GM21576 (cell line): ENCODE data around the gene DDX1.

ENCODE experiments used
- ATAC-seq: cut with Tn5 transposase; IDR thresholded peaks from one replicate; pipeline ENCODE4 v1.9.1; 2021; ENCODE audit warnings: mild to moderate bottlenecking, moderate library complexity; ENCODE audit not compliant: unreplicated experiment

DDX1 gene

GRCh38 chr2:15626967-15627366 is 35.3 kb downstream of the DDX1 start:
- no peak for ATAC-seq

DNA sequence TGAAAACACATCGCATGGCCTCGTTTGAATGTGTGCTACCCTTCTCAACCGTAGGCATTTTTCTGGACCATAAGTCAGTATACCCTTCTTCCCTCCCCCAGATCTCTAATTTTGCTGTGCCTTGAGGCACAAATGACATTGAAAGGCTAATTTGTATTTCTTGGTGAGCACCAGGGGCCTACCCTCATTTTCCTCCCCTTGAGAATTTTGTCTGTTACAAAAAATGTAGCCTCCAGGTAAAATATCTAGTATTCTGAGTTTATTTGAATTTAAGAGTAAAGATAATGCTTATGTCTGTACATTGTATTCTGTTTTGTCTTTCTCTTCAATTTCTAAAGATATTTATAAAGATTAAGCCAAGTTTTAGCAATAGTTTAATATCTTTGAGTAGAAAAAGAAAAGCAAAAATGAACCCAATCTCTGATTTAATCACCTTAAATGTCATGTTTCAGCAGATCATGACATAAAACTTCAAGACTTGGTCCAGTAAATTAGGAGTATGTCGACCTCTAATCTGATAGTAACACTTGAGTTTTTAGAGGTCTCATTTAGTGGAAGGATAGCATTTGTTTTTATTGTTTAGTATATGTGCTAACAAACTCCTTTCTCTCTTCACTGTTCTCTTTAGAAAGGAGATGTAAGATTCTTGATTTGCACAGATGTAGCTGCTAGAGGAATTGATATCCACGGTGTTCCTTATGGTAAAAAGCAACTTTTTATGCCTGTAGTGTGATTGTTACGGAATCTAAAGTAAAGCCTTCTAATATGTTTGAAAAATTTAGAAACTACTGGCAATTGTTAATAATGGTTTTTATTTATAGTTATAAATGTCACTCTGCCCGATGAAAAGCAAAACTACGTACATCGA is 36.4 kb downstream of the DDX1 start:
- no peak for ATAC-seq

DNA sequence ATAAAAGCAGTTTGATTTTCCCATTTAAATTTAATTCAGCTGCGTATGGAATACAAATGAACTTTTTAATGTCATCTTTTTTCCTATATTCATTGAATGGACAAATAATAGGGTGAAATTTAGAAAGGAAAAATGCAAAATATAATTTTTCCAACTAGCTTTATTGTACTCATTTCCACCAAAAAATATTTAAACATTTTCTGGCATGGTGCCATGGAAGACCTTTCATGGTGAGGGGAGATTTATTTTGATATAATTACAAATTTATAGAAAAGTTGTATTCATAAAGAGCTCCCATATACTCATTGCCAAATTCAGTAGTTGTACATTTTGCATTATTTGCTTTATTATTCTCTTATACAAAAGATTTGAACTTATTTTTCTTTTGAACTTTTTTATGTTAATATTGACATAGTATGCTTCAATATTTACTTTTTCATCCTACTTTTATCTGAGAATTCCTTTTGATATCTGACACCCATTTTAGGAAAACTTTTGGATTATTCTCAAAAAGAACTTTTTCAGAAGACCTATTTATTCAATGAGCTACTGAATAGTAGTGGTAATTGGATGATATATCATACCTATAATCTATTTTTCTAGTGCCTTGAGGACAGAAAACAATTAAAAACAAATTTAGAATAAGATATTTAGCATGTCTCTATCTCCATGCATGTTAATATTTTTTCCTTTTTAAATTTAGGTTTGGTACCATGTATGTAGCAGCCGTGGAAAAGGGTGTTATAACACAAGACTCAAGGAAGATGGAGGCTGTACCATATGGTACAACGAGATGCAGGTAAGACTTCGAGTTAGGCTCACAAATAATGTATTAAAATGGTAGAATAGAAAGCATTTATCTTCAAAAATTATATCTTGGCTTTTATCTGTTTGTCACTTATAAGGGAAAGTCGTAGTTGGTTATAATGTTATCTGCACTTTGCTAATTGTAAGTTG is 37.5 kb downstream of the DDX1 start:
- no peak for ATAC-seq

- ATAC-seq: no peak
These were observed 38.7 kb downstream of the DDX1 start for GRCh38 chr2:15630121-15630977.

DNA sequence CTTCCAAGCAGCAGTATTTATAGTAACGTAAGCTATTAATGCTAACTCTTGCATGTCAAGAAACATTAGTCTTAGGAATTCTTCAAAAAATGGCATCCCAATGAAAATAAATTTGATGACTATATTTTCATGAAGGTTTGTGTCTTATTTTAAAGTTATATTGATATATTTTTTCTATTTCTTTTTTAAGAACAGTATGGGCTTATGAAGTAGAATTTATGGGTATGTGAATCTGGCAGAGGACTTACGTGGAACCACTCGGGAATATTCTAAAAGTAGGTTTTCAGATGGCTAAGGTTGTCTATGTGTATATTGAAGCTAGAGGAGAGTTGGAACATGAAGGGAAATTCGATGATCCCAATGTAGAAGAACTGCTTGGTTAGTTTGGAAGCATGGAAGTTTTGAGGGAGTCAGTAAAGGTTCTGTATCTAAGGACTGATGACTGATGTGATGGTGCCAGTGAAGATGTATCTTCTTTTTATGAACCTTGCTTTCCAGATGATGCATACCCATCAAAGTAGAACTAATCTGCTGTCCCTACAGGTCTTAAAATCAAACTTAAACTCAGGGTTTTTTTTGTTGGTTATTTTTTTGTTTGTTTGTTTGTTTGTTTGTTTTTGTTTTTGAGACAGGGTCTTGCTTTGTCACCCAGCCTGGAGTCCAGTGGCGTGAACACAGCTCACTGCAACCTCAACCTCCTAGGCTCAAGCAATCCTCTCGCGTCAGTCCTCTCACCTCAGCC is 39.5 kb downstream of the DDX1 start:
- no peak for ATAC-seq

DNA sequence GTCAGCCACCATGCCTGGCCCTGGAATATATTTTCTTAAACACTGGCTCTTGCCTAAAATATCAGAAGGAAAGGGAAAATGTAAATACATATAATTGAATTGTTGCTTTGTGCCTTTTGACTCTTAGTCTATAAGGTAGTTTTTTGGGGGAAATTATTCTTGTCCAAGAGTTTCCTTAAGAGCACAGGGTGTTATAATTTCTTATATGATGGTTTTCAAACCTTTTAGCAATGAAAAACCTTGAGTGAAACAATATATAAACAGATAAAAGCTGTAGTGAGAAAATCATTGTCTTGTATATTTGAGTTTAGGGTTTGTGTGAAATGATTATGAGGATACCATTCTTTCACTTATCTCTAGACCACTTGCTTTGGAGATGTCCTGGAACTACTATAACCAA is 40.2 kb downstream of the DDX1 start:
- ATAC-seq: no peak

GRCh38 chr2:15633043-15633970 is 41.6 kb downstream of the DDX1 start:
- no peak for ATAC-seq

DNA sequence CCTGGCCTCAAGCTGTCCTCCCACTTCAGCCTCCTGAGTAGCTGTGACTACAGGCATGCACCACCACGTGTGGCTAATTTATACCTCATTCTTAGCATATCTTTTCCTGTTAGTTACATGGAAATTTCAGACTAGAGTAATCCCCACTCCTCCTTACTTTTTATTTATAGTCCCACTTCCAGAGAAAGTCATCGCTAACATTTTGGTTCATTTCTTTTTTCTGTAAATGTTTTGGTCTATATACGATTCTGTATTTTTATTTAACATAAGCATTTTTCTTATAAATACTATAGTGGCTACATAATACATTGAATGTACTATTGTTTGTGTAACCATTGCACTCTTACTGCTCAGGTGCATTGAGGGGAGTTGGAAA is 42.3 kb downstream of the DDX1 start:
- no peak for ATAC-seq

DNA sequence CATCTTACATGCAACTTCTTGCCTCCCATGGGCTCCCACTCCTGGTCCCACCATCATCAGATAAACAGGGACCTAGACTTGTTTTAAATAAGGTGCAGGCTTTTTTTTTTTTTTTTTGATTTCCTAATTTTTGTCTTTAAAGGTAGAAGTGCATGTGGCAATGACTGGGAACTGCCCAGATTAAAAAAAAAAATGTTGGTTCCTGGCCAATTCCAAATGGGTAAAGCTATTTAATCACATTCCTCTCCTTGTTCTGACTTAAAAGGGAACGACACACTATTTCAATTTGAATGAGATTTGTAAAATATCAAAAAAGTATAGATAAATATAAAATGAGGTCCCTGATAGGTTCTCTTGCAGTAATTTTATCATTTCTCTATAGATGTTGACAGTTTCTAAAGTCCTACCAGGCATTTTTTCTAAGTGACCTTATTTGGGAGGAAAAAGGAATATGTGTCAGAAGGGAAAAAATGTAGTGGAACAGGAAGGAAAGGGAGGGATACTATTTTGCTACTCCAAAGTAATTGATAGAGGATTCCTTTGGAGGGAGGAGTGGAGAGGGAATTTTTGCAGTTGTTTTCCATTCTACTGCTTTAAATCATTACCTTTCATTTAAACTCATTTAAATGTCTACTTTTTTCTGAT is 43.3 kb downstream of the DDX1 start:
- ATAC-seq: no peak

DNA sequence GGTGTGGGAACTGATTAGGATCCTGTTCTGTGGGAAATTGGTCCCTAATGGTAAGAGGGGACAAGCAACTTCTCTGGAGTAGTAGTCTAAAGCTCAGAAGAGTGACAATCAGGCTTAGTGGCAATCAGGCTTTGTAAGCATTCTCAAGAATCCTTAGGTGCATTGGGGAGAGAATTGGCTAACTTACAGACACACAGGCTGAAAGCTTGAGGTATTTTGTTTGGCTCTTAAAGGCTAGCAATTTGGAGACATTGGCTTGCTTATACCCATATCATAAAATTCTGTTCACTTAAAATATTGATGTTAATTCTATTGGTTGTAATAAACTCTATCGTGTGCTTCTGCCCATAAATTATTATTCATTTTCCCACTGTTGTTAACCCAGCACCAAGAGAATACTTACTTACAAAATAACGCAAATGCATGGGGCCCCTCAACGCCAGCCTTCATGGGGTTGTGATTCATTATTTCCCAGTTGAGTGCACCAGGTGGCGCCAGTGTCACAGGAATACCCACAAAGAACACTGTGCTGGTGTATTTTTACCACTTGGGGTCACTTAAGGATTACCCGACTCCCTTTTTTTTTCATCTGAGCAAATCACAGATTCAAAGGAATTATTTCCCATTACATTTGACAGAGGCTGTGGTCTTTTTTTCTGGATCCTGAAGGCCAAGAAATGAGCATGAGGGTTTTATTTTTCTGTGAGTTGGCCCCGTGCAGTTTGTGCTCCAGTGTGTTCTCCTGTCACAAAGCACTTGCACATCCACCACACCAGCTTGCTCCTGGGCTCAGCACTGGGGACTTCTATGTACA is 45.5 kb downstream of the DDX1 start:
- peak; percentile 88 for ATAC-seq

DNA sequence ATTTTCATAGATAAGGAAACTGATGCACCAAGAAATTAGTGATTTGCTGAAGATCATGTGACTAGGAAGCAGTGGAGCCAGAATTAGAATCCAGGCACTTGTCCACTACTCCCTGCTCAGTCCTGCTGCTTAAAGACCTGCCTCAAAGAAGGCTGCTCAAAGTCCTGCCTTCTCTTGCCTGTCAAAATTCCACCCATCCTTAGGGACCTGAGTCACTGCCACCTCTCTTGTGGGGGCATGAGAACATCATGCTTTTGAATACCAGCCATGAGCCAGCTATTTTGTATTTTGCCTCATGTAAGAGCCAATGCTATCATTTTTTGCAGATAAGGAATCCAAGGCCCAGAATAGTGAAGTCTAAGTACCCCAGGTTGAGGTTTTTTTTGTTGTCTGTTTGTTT is 47.1 kb downstream of the DDX1 start:
- ATAC-seq: no peak

DNA sequence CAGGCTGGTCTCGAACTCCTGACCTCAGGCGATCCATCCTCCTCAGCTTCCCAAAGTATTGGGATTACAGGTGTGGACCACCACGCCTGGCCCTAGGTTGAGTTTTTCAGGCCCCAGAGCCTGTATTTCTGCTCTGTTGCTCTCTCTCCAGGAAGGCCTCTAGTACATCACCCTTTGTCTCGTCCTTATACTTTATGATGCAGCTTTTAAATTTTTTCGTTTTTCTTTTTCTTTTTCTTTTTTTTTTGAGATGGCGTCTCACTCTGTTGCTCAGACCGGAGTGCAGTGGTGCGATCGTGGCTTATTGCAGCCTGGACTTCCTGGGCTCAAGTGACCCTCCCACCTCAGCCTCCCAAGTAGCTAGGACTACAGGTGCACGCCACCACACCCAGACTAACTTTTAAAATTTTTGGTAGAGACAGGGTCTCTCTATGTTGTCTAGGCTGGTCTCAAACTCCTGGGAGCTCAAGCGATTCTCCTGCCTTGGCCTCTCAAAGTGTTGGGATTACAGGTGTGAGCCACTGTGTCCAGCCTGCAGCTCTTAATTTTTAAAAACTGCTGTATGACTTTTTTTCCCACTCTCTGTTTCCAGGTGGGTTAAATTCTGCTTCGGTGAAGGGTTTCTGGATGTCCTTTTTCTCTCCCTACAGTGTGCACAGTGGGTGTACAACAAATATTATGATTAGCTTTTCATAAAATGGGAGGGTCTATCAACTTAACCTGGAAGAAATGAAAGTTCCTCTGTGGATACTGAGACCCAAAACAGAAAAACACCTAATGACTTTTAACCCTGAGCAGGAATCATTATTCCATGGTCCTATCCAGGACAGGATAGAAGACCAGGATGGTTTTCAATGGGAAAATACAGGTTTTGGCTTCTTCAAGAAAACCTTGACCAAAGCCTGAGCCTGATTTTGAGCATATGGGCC is 47.9 kb downstream of the DDX1 start:
- ATAC-seq: no peak

GRCh38 chr2:15640261-15640711 is 48.6 kb downstream of the DDX1 start:
- ATAC-seq: no peak

DNA sequence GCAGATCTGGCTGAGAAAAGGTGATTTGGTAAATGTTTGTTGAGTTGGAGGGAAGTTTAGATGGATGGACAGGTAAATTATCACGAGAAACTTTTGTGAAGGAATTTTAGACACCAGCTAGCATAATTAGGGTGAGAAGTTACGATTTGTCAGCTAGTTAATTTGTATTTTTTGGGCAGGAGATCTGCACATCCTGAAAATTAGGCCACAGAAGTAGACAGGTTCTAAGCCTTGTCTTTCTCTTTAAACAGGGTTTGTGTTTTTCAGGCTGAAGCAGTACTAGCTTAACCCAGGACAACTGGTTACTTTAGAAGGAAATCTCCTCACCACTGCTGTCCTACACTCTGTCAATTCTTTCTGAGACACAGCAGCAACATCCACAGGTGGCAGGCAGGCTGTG is 49.1 kb downstream of the DDX1 start:
- no peak for ATAC-seq

DNA sequence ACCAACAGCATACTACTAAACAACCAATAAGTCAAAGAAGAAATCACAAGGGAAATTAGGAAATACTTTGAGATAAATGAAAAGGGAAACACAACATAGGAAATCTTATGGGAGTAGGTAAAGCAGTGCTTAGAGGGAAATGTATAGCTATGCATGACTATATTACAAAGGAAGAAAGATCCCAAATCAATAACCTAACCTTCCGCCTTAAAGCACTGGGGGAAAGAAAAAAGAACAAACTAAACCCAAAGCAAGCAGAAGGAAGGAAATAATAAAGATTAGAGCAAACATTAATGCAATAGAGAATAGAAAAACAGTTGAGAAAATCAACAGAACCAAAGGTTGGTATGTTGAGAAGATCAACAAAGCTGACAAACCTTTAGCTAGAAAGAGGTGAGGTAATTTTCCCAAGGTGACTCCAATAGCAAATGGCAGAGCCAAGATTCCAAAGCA is 49.9 kb downstream of the DDX1 start:
- no peak for ATAC-seq

DNA sequence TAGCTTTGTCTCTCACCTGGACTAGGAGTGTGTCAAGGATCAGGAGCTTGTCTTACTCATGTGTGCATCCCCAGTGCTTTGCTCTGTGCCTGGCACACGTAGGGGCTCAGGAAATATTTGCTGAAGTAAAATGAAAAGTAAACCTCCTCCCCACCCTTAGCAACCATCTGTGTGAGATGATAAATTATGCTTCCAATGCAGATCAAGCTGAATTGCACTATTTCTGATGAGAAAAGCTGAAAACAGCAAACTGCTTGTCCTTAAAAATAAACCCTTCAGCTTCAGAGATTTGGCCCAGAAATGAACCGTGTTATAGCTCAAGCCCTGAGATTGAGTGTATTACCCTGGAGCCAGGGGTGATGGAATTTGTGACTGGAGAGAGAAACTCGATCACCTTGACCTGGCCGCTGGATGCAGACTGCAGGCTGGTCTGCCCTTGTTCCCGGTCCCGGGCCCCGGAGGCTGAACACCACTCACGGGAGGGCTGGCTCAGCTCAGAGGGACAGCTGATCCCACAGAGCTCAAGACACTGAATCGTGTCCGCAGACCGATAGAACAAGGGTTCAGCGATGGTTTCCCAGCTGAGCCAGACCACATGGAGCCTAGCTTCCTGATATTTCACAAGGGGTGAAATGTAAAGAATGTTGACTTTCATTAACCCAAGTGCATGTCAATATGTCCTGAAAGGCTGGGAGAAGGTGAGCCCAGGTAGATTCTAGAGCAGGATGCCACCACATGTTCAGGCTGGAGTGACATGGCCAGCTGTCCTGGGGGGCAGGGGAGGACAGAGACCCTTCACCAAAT is 50.5 kb downstream of the DDX1 start:
- ATAC-seq: no peak
